CD4-positive, alpha-beta memory T cell (primary cell): ENCODE results near the gene AKT2. TPM values are rescaled to one million over a fixed set of nuclear protein-coding genes. Genes with fewer than 3 reads are reported as not detected.
A peak's percentile ranks its signal among the peaks of the same experiment; 100 is the strongest.
"Not testable (repeated sequence)": the region's sequence is repeated elsewhere in the genome, so short reads cannot be mapped to it uniquely, and the experiment has no call there.

Experiments
- CTCF ChIA-PET: fragments of 350-600 bp; sonication (Branson Sonifier 250); formaldehyde crosslinking; loops from one replicate; lab custom pipeline; 2021; ENCODE audit warnings: inconsistent platforms; ENCODE audit not compliant: partially characterized antibody; lab: Charles Lee
- POLR2A ChIA-PET: fragments of 350-600 bp; sonication (Branson Sonifier 250); formaldehyde crosslinking; loops from one replicate; lab custom pipeline; 2021; ENCODE audit not compliant: partially characterized antibody; lab: Charles Lee
- DNase-seq, 5 donors: peaks; one replicate each; pipeline versions ENCODE4 v3.0.0 to v3.0.0-alpha.2; 2020 to 2022; ENCODE audit warnings: mixed read lengths in 1 of 5
- H3K27ac ChIP-seq: one replicate; pipeline ENCODE4 v1.7.0; 2013; ENCODE audit warnings: low read depth, low read length
- H3K27me3 ChIP-seq: 2 replicates; pipeline ENCODE4 v1.7.0; 2013; ENCODE audit warnings: mild to moderate bottlenecking, low read length, moderate library complexity; ENCODE audit not compliant: insufficient read depth
- H3K36me3 ChIP-seq: 2 replicates; pipeline ENCODE4 v1.7.0; 2013; ENCODE audit warnings: mild to moderate bottlenecking, low read length, moderate library complexity; ENCODE audit not compliant: insufficient read depth
- H3K4me1 ChIP-seq: 2 replicates; pipeline ENCODE4 v1.7.0; 2013; ENCODE audit warnings: mild to moderate bottlenecking, low read length, moderate library complexity; ENCODE audit not compliant: insufficient read depth
- H3K4me3 ChIP-seq, 2 donors: one replicate each; pipeline ENCODE4 v1.7.0; 2013; ENCODE audit warnings: low read length in 2 of 2, mild to moderate bottlenecking in 1 of 2
- H3K9me3 ChIP-seq, 2 donors: one replicate each; pipeline ENCODE4 v1.7.0; 2013; ENCODE audit warnings: low read length in 2 of 2, control low read depth in 1 of 2; ENCODE audit not compliant: control insufficient read depth in 1 of 2
- H3K27ac Mint-ChIP-seq, 7 donors: one replicate each; pipeline ENCODE4 v1.8.0; 2020 to 2021; ENCODE audit warnings: mixed read lengths in 7 of 7, mild to moderate bottlenecking in 6 of 7, inconsistent platforms in 3 of 7, moderate library complexity in 3 of 7
- H3K27me3 Mint-ChIP-seq, 2 donors: one replicate each; pipeline ENCODE4 v1.8.0; 2020 to 2021; ENCODE audit warnings: mixed read lengths in 2 of 2
- H3K36me3 Mint-ChIP-seq, 2 donors: one replicate each; pipeline ENCODE4 v1.8.0; 2020 to 2021; ENCODE audit warnings: mixed read lengths in 2 of 2, inconsistent platforms in 1 of 2, mild to moderate bottlenecking in 1 of 2
- H3K4me1 Mint-ChIP-seq, 4 donors: one replicate each; pipeline ENCODE4 v1.8.0; 2020 to 2021; ENCODE audit warnings: mixed read lengths in 4 of 4, mild to moderate bottlenecking in 1 of 4
- H3K4me3 Mint-ChIP-seq, 8 donors: one replicate each; pipeline ENCODE4 v1.8.0; 2020 to 2021; ENCODE audit warnings: mixed read lengths in 8 of 8, mild to moderate bottlenecking in 7 of 8, moderate library complexity in 6 of 8, inconsistent platforms in 3 of 8
- H3K9me3 Mint-ChIP-seq, 8 donors: one replicate each; pipeline ENCODE4 v1.8.0; 2020 to 2021; ENCODE audit warnings: mixed read lengths in 8 of 8, mild to moderate bottlenecking in 5 of 8, inconsistent platforms in 3 of 8, moderate library complexity in 1 of 8
- intact Hi-C: fragments of 100-400 bp; cut with micrococcal nuclease; formaldehyde crosslinking; loops from one replicate; pipeline ENCODE4 v1.15.1; 2023
- polyA plus RNA-seq, 2 donors: library from polyadenylated mRNA; unstranded; fragments of 300-500 nt; fragmentation: Illumina TruSeq; gene quantifications; one replicate each; pipeline ENCODE4 v1.2.3, GENCODE V29; 2021
- total RNA-seq, 2 experiments: library from RNA; stranded (reverse); gene quantifications; one replicate each; pipeline ENCODE4 v1.2.3, GENCODE V29; 2021

The AKT2 gene
- 100 to 1,000 TPM; 168 to 180 TPM for total RNA-seq
- 10 to 100 TPM; 10.6 to 27.8 TPM for polyA plus RNA-seq

- Mint-ChIP-seq H3K4me1 (peaks cover 30 to 64% (median 47%) of the 10 kb centered on the region in 4 donors), H3K27me3 (no peaks in the 10 kb centered on the region), H3K9me3 (peaks cover 0 to 5% (median 0%) of the 10 kb centered on the region in 8 donors), H3K4me3 (peak within 1 kb of the TSS; percentile 92 to 98 (median 97)), H3K27ac (peak within 1 kb of the TSS; percentile 93 to 99 (median 99)), H3K36me3 (peaks cover 0 to 9% of the 10 kb centered on the region in 2 donors)
- Histone ChIP-seq H3K4me3 (peak within 1 kb of the TSS; percentile 69 to 77), H3K9me3 (no peaks in the 10 kb centered on the region), H3K27me3 (no peaks in the 10 kb centered on the region), H3K36me3 (no peaks in the 10 kb centered on the region), H3K27ac (peak within 1 kb of the TSS; percentile 88), H3K4me1 (peaks cover 58% of the 10 kb centered on the region)
- CTCF ChIA-PET, result no interaction called here
- POLR2A ChIA-PET, result interaction anchor here (0.6 to 2.5 kb wide), 6 partner anchors 63 to 839 kb away, joined by 3 to 13 read pairs (median 5); partner anchors contain the start of genes C19orf47, PLD3, SERTAD1 and SUPT5H
- DNase-seq, result peak; percentile 65 to 93 (median 75)
- intact Hi-C loops, result loop anchor here (1.0 to 10.0 kb wide), 6 partner anchors 64 to 328 kb away; partner anchors contain the start of genes C19orf47, MAP3K10, PLD3 and PSMC4
Measured at GRCh38 chr19:40284501-40285352, at the start of gene AKT2. Gene AKT2 (minus strand): TSS chr19:40285345. CDS start chr19:40265267, 20,078 bp downstream.

GRCh38 chr19:40333083-40333482 is 47.9 kb upstream of the AKT2 start:
- H3K9me3 ChIP-seq, H3K4me1 ChIP-seq, H3K4me3 Mint-ChIP-seq, H3K4me1 Mint-ChIP-seq, CTCF ChIA-PET, H3K27me3 ChIP-seq, H3K27me3 Mint-ChIP-seq, H3K9me3 Mint-ChIP-seq, intact Hi-C loops, H3K27ac Mint-ChIP-seq, DNase-seq, H3K27ac ChIP-seq, H3K4me3 ChIP-seq, POLR2A ChIA-PET: not testable (repeated sequence)
- peaks cover 24 to 66% of the 10 kb centered on the region in 2 donors for H3K36me3 Mint-ChIP-seq
- peaks cover 31% of the 10 kb centered on the region for H3K36me3 ChIP-seq

GRCh38 chr19:40332669-40333068 is 47.5 kb upstream of the AKT2 start:
- H3K4me3 Mint-ChIP-seq, result no peak overlapping the region
- peaks cover 35% of the 10 kb centered on the region for H3K36me3 ChIP-seq
- POLR2A ChIA-PET, result no interaction called here

GRCh38 chr19:40331052-40331451 is 45.9 kb upstream of the AKT2 start:
- Histone ChIP-seq H3K36me3 (peaks cover 36% of the 10 kb centered on the region), H3K27me3 (no peaks in the 10 kb centered on the region), H3K27ac (no peak overlapping the region), H3K9me3 (no peaks in the 10 kb centered on the region), H3K4me1 (no peaks in the 10 kb centered on the region), H3K4me3 (no peak overlapping the region)
- H3K27ac Mint-ChIP-seq, result no peak overlapping the region
- no peak overlapping the region for H3K4me3 Mint-ChIP-seq
- H3K27me3 Mint-ChIP-seq, result no peaks in the 10 kb centered on the region
- peaks cover 0 to 2% (median 0%) of the 10 kb centered on the region in 8 donors for H3K9me3 Mint-ChIP-seq
- ChIA-PET CTCF (no interaction called here), POLR2A (no interaction called here)
- peaks cover 31 to 67% of the 10 kb centered on the region in 2 donors for H3K36me3 Mint-ChIP-seq
- no peak for DNase-seq
- intact Hi-C loops, result no loop called here
- H3K4me1 Mint-ChIP-seq, result no peaks in the 10 kb centered on the region

More at GRCh38 chr19:40332669-40333068, 47.5 kb upstream of the AKT2 start:
- no peaks in the 10 kb centered on the region for H3K4me1 ChIP-seq
- peaks cover 27 to 68% of the 10 kb centered on the region in 2 donors for H3K36me3 Mint-ChIP-seq
- H3K27ac Mint-ChIP-seq, result no peak overlapping the region
- no peaks in the 10 kb centered on the region for H3K27me3 ChIP-seq
- H3K9me3 ChIP-seq, result no peaks in the 10 kb centered on the region
- no peak for DNase-seq
- peaks cover 0 to 2% (median 0%) of the 10 kb centered on the region in 8 donors for H3K9me3 Mint-ChIP-seq
- no peak overlapping the region for H3K4me3 ChIP-seq
- peaks cover 0 to 5% (median 0%) of the 10 kb centered on the region in 4 donors for H3K4me1 Mint-ChIP-seq
- no peaks in the 10 kb centered on the region for H3K27me3 Mint-ChIP-seq
- intact Hi-C loops, result no loop called here
- CTCF ChIA-PET, result no interaction called here
- no peak overlapping the region for H3K27ac ChIP-seq

DNA sequence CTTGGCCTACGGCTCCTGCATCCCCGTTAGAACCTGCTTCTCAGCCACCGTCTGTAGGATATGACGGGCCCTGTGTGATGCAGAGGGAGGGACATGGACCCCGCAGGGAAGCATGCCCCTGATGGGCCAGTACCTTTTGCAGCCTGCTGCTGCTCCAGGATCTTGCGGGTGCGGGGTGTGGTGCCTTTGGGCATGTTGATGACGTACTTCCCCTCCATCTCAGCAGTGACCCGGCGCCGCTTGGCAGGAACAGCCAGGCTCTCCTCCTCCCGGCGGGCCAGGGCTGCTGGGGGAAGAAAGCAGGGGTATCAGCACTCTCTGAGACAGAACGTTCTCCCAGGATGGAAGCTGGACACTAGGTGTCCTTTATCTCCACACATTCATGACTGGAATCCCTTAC is 41.1 kb upstream of the AKT2 start:
- H3K4me3 Mint-ChIP-seq, result no peak overlapping the region
- Histone ChIP-seq H3K4me1 (no peaks in the 10 kb centered on the region), H3K9me3 (no peaks in the 10 kb centered on the region), H3K4me3 (no peak overlapping the region), H3K27me3 (no peaks in the 10 kb centered on the region), H3K27ac (no peak overlapping the region), H3K36me3 (peaks cover 60% of the 10 kb centered on the region)
- H3K27ac Mint-ChIP-seq, result peak overlapping the region in 1 of 7 donors; percentile 16
- H3K27me3 Mint-ChIP-seq, result no peaks in the 10 kb centered on the region
- H3K9me3 Mint-ChIP-seq, result peaks cover 0 to 2% (median 0%) of the 10 kb centered on the region in 8 donors
- DNase-seq, result no peak
- intact Hi-C loops, result no loop called here
- peaks cover 52 to 77% of the 10 kb centered on the region in 2 donors for H3K36me3 Mint-ChIP-seq
- H3K4me1 Mint-ChIP-seq, result no peaks in the 10 kb centered on the region
- ChIA-PET POLR2A (no interaction called here), CTCF (no interaction called here)

GRCh38 chr19:40323705-40324104 is 38.6 kb upstream of the AKT2 start:
- no peaks in the 10 kb centered on the region for H3K9me3 ChIP-seq
- no peaks in the 10 kb centered on the region for H3K27me3 ChIP-seq
- peak overlapping the region in 1 of 7 donors; percentile 13 for H3K27ac Mint-ChIP-seq
- H3K36me3 ChIP-seq, result peaks cover 54% of the 10 kb centered on the region
- H3K36me3 Mint-ChIP-seq, result peaks cover 42 to 73% of the 10 kb centered on the region in 2 donors
- intact Hi-C loops, result no loop called here
- no peak for DNase-seq
- H3K9me3 Mint-ChIP-seq, result no peaks in the 10 kb centered on the region
- H3K27me3 Mint-ChIP-seq, result no peaks in the 10 kb centered on the region
- no peak overlapping the region for H3K27ac ChIP-seq
- H3K4me1 ChIP-seq, result no peaks in the 10 kb centered on the region
- CTCF ChIA-PET, result no interaction called here
- no peak overlapping the region for H3K4me3 ChIP-seq
- POLR2A ChIA-PET, result no interaction called here
- no peak overlapping the region for H3K4me3 Mint-ChIP-seq
- H3K4me1 Mint-ChIP-seq, result no peaks in the 10 kb centered on the region

DNA sequence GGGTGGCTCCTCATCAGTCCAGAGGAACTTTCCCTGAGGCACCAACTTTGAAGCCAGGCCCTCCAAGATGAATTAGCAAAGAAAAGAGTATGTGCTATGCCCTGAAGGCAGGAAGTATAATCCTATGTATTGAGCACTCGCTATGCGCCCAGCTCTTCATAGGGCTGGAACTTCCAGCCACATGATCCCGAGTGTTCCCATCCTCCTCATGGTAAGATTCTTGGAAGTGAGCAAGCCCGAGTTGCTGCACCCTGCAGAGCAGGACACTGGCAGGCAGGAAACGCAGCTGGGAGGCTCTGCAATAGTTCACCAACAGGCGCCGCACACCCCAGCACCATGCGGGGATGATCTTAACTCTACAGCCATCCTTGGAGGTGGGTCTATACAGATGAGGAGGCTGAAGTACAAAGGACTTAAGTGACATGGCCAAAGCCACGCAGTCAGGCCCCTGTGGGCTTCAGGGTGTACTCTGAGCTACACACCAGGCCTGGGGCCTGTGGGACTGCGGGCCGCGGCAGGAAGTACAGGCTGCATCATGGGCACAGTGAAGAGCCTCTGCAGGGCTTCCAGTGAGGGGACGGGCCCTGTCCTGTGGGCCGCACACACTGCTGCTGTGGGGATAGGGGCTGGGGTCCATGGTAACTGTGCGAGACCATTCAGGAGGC is 37.9 kb upstream of the AKT2 start:
- ChIA-PET CTCF (no interaction called here), POLR2A (no interaction called here)
- Mint-ChIP-seq H3K9me3 (no peaks in the 10 kb centered on the region), H3K27me3 (no peaks in the 10 kb centered on the region), H3K4me1 (no peaks in the 10 kb centered on the region), H3K4me3 (no peak overlapping the region), H3K27ac (peak overlapping the region in 1 of 7 donors; percentile 41), H3K36me3 (peaks cover 42 to 71% of the 10 kb centered on the region in 2 donors)
- Histone ChIP-seq H3K27me3 (no peaks in the 10 kb centered on the region), H3K36me3 (peaks cover 48% of the 10 kb centered on the region), H3K27ac (no peak overlapping the region), H3K4me1 (no peaks in the 10 kb centered on the region), H3K4me3 (no peak overlapping the region), H3K9me3 (no peaks in the 10 kb centered on the region)
- DNase-seq, result no peak
- intact Hi-C loops, result no loop called here
